Prostate gland (tissue), 2 donors: ENCODE measurements around the gene KLHL18. TPM values are rescaled to one million over a fixed set of nuclear protein-coding genes. Genes with fewer than 3 reads are reported as not detected.

Source experiments
- DNase-seq: peaks from one replicate; pipeline ENCODE4 v3.0.0-alpha.2; 2019; ENCODE audit warnings: low spot score
- H3K27ac ChIP-seq, 2 donors: fragments of 200-600 bp; sonication (generic); 2 replicates each; pipeline ENCODE4 v1.5.1; 2017 to 2019
- H3K27me3 ChIP-seq: fragments of 200-600 bp; sonication (generic); replicated peaks from 2 replicates; pipeline ENCODE4 v1.5.1; 2019; ENCODE audit not compliant: insufficient read depth
- H3K36me3 ChIP-seq, 2 donors: fragments of 200-600 bp; sonication (generic); 1 replicate in 1 of 2; 2 replicates in 1 of 2; pipeline versions ENCODE4 v1.5.1 to v1.8.1; 2017 to 2019
- H3K4me1 ChIP-seq: fragments of 200-600 bp; sonication (generic); replicated peaks from 2 replicates; pipeline ENCODE4 v1.5.1; 2019
- H3K4me3 ChIP-seq, 2 donors: fragments of 200-600 bp; sonication (generic); 2 replicates each; pipeline ENCODE4 v1.5.1; 2017 to 2019
- H3K9me3 ChIP-seq: fragments of 200-600 bp; sonication (generic); 2 replicates; pipeline ENCODE4 v1.5.1; 2017
- POLR2A ChIP-seq: fragments of 450-650 bp; IDR thresholded peaks from one replicate; pipeline ENCODE4 v1.6.1; 2016; ENCODE audit warnings: antibody characterized with exemption, mild to moderate bottlenecking
- POLR2AphosphoS5 ChIP-seq: sonication (generic); formaldehyde crosslinking; IDR thresholded peaks from one replicate; pipeline ENCODE4 v1.6.1; 2017; ENCODE audit warnings: antibody characterized with exemption
- WGBS: methylation state at CpG from one replicate; pipeline ENCODE4 v1.1.5; 2018; 5-methylcytosine and 5-hydroxymethylcytosine counted together
- intact Hi-C: fragments of 100-400 bp; cut with DNase I; formaldehyde crosslinking; loops from one replicate; pipeline ENCODE4 v1.14.2; 2022
- total RNA-seq, 2 donors: library from RNA; depleted of rRNA; stranded (reverse); fragments of >200 nt; gene quantifications; one replicate each; pipeline ENCODE4 v1.1.0, GENCODE V29; 2016
- TF ChIP-seq, protein P1 (sequence below), 4 experiments: fragments of 200-600 bp in 2 of 4; fragments of 450-650 bp in 2 of 4; sonication (generic) in 2 of 4; IDR thresholded peaks; 1 replicate in 3 of 4; 2 replicates in 1 of 4; pipeline ENCODE4 v1.5.1; 2016 to 2019; ENCODE audit warnings: antibody characterized with exemption in 4 of 4, mild to moderate bottlenecking in 2 of 4, moderate library complexity in 2 of 4

Gene KLHL18
- total RNA-seq, 2 donors from 2014 or later = 10.8 to 18.6 TPM

DNA sequence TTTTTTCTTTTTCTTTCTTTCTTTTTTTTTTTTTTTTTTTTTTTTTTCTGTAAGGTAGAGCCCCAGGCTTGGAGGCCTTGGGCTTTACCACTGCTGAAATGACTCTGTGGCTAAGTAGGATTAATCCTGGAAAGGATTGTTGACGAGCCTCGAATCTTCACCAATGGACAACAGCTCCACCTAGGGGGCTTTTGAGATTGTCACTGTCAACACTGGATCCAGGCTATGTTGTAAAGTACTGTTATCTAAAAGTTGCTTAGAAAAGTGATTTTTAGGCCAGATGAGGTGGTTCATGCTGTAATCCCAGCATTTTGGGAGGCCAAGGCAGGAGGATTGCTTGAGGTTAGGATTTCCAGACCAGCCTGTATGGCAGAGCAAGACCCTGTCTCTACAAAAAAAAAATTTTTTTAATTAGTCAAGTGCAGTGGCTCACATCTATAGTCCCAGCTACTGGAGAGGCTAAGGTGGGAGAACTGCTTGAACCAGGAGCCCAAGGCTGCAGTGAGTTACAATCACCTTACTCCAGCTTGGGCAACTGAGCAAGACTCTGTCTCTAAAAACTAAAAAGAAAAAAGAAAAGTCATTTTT is 41.6 kb downstream of the KLHL18 start:
- Histone ChIP-seq H3K4me1 (no peaks in the 10 kb centered on the region), H3K27me3 (no peaks in the 10 kb centered on the region), H3K36me3 (no peaks in the 10 kb centered on the region), H3K4me3 (no peak overlapping the region), H3K27ac (no peak overlapping the region), H3K9me3 (no peaks in the 10 kb centered on the region)
- DNase-seq = peak; percentile 56
- intact Hi-C loops = loop anchor here (5.0 to 10.0 kb wide), 4 partner anchors 160 to 620 kb away; partner anchors contain the start of genes SETD2 and TMIE
- WGBS = 18% methylated on average over 2 of the region's 2 CpGs
- TF ChIP-seq POLR2AphosphoS5 = peak; percentile 48
- TF ChIP-seq, protein P1, sequence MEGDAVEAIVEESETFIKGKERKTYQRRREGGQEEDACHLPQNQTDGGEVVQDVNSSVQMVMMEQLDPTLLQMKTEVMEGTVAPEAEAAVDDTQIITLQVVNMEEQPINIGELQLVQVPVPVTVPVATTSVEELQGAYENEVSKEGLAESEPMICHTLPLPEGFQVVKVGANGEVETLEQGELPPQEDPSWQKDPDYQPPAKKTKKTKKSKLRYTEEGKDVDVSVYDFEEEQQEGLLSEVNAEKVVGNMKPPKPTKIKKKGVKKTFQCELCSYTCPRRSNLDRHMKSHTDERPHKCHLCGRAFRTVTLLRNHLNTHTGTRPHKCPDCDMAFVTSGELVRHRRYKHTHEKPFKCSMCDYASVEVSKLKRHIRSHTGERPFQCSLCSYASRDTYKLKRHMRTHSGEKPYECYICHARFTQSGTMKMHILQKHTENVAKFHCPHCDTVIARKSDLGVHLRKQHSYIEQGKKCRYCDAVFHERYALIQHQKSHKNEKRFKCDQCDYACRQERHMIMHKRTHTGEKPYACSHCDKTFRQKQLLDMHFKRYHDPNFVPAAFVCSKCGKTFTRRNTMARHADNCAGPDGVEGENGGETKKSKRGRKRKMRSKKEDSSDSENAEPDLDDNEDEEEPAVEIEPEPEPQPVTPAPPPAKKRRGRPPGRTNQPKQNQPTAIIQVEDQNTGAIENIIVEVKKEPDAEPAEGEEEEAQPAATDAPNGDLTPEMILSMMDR (IDR thresholded peaks at IDR 0.05) = peak; percentile 19 to 77 (median 59)
- no peak for TF ChIP-seq POLR2A

DNA sequence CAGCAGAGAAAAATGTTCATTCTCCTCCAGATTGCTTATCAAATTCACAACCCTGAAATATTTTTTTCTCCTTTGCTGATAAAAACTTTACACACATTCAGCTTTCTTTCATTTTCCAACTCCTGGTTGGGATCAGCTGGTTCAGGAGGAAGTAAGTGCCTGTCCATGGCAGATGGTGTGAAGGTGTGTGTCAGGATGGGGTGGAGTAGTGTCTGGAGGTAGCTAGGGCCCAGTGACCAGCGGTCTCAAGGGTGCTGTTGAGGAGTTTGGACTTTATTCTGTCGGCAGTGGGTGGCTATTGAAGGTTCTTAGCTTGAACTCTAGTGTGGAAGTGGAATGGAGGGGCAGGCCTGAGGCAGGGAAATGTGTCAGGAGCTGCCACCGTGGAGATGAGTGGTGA is 51.2 kb downstream of the KLHL18 start:
- intact Hi-C loops = no loop called here
- TF ChIP-seq POLR2AphosphoS5 = no peak
- TF ChIP-seq, protein P1 (IDR thresholded peaks at IDR 0.05) = no peak
- TF ChIP-seq POLR2A = no peak
- Histone ChIP-seq H3K36me3 (peaks cover 6 to 16% of the 10 kb centered on the region in 2 donors), H3K27ac (no peak overlapping the region), H3K9me3 (no peaks in the 10 kb centered on the region), H3K4me3 (no peak overlapping the region), H3K4me1 (no peaks in the 10 kb centered on the region), H3K27me3 (no peaks in the 10 kb centered on the region)
- DNase-seq = no peak
- WGBS = 76% methylated on average over 3 of the region's 3 CpGs

DNA sequence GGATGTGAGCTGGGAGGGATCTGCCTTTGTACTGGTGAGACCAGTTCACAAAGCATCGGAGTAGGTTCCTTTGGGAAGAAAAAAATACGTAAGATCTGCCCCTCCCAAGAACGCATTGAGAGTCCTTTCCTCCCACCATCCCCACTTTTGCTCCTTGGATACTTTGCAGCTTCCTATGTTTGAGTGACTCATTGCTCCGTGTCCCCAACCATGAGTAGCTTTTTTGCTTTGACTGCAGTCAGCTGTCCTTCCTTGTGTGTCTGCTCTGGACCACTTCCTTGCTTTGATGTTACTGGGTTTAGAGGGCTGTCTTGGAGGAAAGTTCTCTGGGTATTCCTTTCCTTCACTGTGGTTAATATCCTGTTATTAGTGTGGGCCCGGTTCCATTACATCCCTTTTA is 54.9 kb downstream of the KLHL18 start:
- 93% methylated on average over 5 of the region's 5 CpGs for WGBS
- H3K27me3 ChIP-seq = no peaks in the 10 kb centered on the region
- no peak overlapping the region for H3K27ac ChIP-seq
- intact Hi-C loops = no loop called here
- no peaks in the 10 kb centered on the region for H3K9me3 ChIP-seq
- H3K4me1 ChIP-seq = no peaks in the 10 kb centered on the region
- no peak overlapping the region for H3K4me3 ChIP-seq
- no peak for DNase-seq
- TF ChIP-seq POLR2AphosphoS5 (no peak), POLR2A (no peak)
- TF ChIP-seq, protein P1 (IDR thresholded peaks at IDR 0.05) = no peak
- H3K36me3 ChIP-seq = peaks cover 6 to 16% of the 10 kb centered on the region in 2 donors

DNA sequence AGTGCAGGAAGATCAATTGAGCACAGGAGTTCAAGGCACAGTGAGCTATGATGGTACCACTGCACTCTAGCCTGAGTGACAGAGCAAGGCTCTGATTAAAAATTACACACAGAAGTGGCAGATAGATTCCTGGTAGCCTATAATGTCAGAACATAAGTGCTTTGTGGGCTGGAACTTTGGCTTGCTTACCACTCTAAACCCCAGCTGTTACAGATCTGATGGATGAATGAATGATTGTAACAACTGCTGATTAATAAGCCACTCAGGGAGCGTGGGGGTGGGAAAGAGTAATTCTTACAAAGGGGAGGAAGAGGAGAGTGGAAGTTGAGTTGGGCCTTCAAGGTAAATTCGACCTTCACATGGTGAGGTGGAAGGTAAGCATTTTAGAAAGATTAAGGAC is 57.2 kb downstream of the KLHL18 start:
- intact Hi-C loops = no loop called here
- WGBS = 88% methylated on average over 2 of the region's 2 CpGs
- TF ChIP-seq POLR2AphosphoS5 = no peak
- TF ChIP-seq, protein P1 (IDR thresholded peaks at IDR 0.05) = no peak
- no peak for TF ChIP-seq POLR2A
- H3K36me3 ChIP-seq = peaks cover 0 to 11% of the 10 kb centered on the region in 2 donors
- H3K4me1 ChIP-seq = no peaks in the 10 kb centered on the region
- no peak overlapping the region for H3K27ac ChIP-seq
- no peak overlapping the region for H3K4me3 ChIP-seq
- H3K9me3 ChIP-seq = no peaks in the 10 kb centered on the region
- H3K27me3 ChIP-seq = no peaks in the 10 kb centered on the region
- no peak for DNase-seq

DNA sequence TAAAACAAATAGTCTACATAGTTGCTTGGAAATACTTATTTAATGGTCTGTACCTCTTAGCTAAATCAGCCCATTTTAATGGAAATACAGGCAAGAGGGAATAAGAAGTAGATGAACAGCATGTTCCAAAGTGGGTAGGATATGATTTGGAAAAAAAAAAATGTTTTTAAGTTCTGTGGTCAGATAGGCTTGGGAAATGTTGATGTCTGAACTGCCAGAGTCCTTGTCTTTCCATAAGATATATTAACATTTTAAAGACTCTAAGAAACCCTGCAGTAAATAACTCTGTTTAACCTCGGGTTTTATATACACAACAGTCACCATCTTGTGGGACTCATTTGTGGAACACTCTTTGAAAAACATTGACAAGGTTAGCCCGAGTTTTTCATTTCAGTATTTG is 58.1 kb downstream of the KLHL18 start:
- no peaks in the 10 kb centered on the region for H3K27me3 ChIP-seq
- no peak overlapping the region for H3K4me3 ChIP-seq
- H3K9me3 ChIP-seq = no peaks in the 10 kb centered on the region
- DNase-seq = no peak
- intact Hi-C loops = no loop called here
- WGBS = 80% methylated on average over 2 of the region's 2 CpGs
- H3K4me1 ChIP-seq = no peaks in the 10 kb centered on the region
- H3K36me3 ChIP-seq = peaks cover 0 to 2% of the 10 kb centered on the region in 2 donors
- H3K27ac ChIP-seq = no peak overlapping the region
- TF ChIP-seq, protein P1 (IDR thresholded peaks at IDR 0.05) = no peak
- TF ChIP-seq POLR2A (no peak), POLR2AphosphoS5 (no peak)
